GM12878 (cell line): ENCODE measurements around the gene CDH4. TPM values are rescaled to one million over a fixed set of nuclear protein-coding genes. Genes with fewer than 3 reads are reported as not detected.

Source experiments
- ATAC-seq: fragments of 200-7000 bp; cut with Tn5 transposase; 3 replicates; pipeline ENCODE4 v1.9.1; 2020; ENCODE audit warnings: mild to moderate bottlenecking, moderate library complexity
- BruUV-seq: library from RNA; stranded (reverse); fragments of 400-500 nt; replicated peaks from 2 replicates; lab custom pipeline; 2021; lab: Mats Ljungman, UMichigan
- CTCF ChIA-PET: fragments of 300-600 bp; sonication (Branson Sonifier 250); formaldehyde crosslinking; extraction: SDS; loops from one replicate; lab custom pipeline; 2021; ENCODE audit warnings: inconsistent platforms; lab: Yijun Ruan, JAX
- POLR2A ChIA-PET: fragments of 350-600 bp; formaldehyde crosslinking; extraction: SDS; loops from one replicate; lab custom pipeline; 2021; ENCODE audit warnings: inconsistent platforms; lab: Charles Lee
- RAD21 ChIA-PET: fragments of 300-600 bp; sonication (Branson Sonifier 250); formaldehyde crosslinking; loops from one replicate; lab custom pipeline; 2023; ENCODE audit warnings: antibody characterized with exemption; ENCODE audit not compliant: unreplicated experiment; lab: Charles Lee
- SMC1A ChIA-PET: fragments of 300-600 bp; sonication (Branson Sonifier 250); formaldehyde crosslinking; loops from one replicate; lab custom pipeline; 2023; ENCODE audit not compliant: unreplicated experiment, uncharacterized antibody; lab: Charles Lee
- DNase-seq: peaks from one replicate; pipeline ENCODE4 v3.0.0-alpha.2; 2011; ENCODE audit warnings: low read depth, low spot score
- FAIRE-seq: peaks from 3 replicates; lab custom pipeline; 2011; peaks lifted over from hg19 to GRCh38; lab: Jason Lieb, UNC
- H2AFZ ChIP-seq: 2 replicates; pipeline ENCODE4 v1.6.0; 2011; ENCODE audit warnings: low read depth, low read length, control low read depth; ENCODE audit not compliant: control insufficient read depth
- H3K27ac ChIP-seq: 2 replicates; pipeline ENCODE4 v1.5.1; 2011; ENCODE audit warnings: control low read depth; ENCODE audit not compliant: control insufficient read depth, insufficient read depth
- H3K27me3 ChIP-seq, 2 experiments: replicated peaks in 1 of 2; 2 replicates each; pipeline versions ENCODE4 v1.6.0 to v1.6.1; 2011; ENCODE audit warnings: low read length in 1 of 2; ENCODE audit not compliant: control insufficient read depth in 2 of 2, insufficient read depth in 2 of 2
- H3K36me3 ChIP-seq, 2 experiments: 2 replicates each; pipeline ENCODE4 v1.5.1; 2011; ENCODE audit warnings: low read length in 1 of 2; ENCODE audit not compliant: control insufficient read depth in 2 of 2, insufficient read depth in 2 of 2
- H3K4me1 ChIP-seq: 2 replicates; pipeline ENCODE4 v1.6.1; 2011; ENCODE audit warnings: mild to moderate bottlenecking, low read length, moderate library complexity, mixed read lengths; ENCODE audit not compliant: control insufficient read depth, insufficient read depth
- H3K4me2 ChIP-seq: 2 replicates; pipeline ENCODE4 v1.6.0; 2011; ENCODE audit warnings: control low read depth; ENCODE audit not compliant: control insufficient read depth, insufficient read depth
- H3K4me3 ChIP-seq: fragments of 200-600 bp; sonication (generic); 2 replicates; pipeline ENCODE4 v1.5.1; 2016
- H3K79me2 ChIP-seq: 2 replicates; pipeline ENCODE4 v1.6.0; 2011; ENCODE audit warnings: low read length; ENCODE audit not compliant: control insufficient read depth, insufficient read depth
- H3K9ac ChIP-seq: 2 replicates; pipeline ENCODE4 v1.8.0; 2011; ENCODE audit warnings: low read length, control low read depth, mixed read lengths; ENCODE audit not compliant: control insufficient read depth, insufficient read depth
- H3K9me3 ChIP-seq: replicated peaks from 3 replicates; pipeline ENCODE4 v1.5.1; 2011; ENCODE audit warnings: mild to moderate bottlenecking, low read length; ENCODE audit not compliant: control insufficient read depth, insufficient read depth
- H4K20me1 ChIP-seq: 2 replicates; pipeline ENCODE4 v1.6.0; 2011; ENCODE audit not compliant: control insufficient read depth, insufficient read depth
- ASH2L ChIP-seq: fragments of 300-600, 200-600 bp; sonication (generic); IDR thresholded peaks from 2 replicates; pipeline ENCODE4 v1.6.1; 2017; ENCODE audit warnings: low read depth, mild to moderate bottlenecking, borderline replicate concordance
- CBX3 ChIP-seq: fragments of 200-600 bp; sonication (generic); IDR thresholded peaks from 2 replicates; pipeline ENCODE4 v1.6.1; 2016; ENCODE audit warnings: low read depth, borderline replicate concordance
- EED ChIP-seq: sonication (generic); IDR thresholded peaks from 2 replicates; pipeline ENCODE4 v1.6.1; 2016; ENCODE audit warnings: antibody characterized with exemption, low read depth
- ESRRA ChIP-seq: IDR thresholded peaks from 2 replicates; pipeline ENCODE4 v1.6.1; 2012; ENCODE audit warnings: mild to moderate bottlenecking, low read length, improper control_type of control experiment
- GABPA ChIP-seq: IDR thresholded peaks from 2 replicates; pipeline ENCODE4 v1.6.1; 2014; ENCODE audit warnings: antibody characterized with exemption, low read depth, mild to moderate bottlenecking, inconsistent platforms
- IKZF1 ChIP-seq: fragments of 450-650 bp; conservative IDR thresholded peaks from 2 replicates; pipeline ENCODE4 v1.6.1; 2017; ENCODE audit warnings: antibody characterized with exemption, mild to moderate bottlenecking
- MYC ChIP-seq: IDR thresholded peaks from 2 replicates; pipeline ENCODE4 v1.6.1; 2011; ENCODE audit warnings: mild to moderate bottlenecking, low read length, moderate library complexity, inconsistent platforms; ENCODE audit not compliant: insufficient read depth, insufficient replicate concordance, insufficient read length, severe bottlenecking
- POLR2A ChIP-seq: IDR thresholded peaks from 2 replicates; pipeline ENCODE4 v1.6.1; 2011; ENCODE audit warnings: low read depth, mild to moderate bottlenecking, low read length
- STAT1 ChIP-seq: fragments of 450-650 bp; conservative IDR thresholded peaks from 2 replicates; pipeline ENCODE4 v1.6.1; 2014; ENCODE audit warnings: antibody characterized with exemption, mild to moderate bottlenecking
- TCF3 ChIP-seq: IDR thresholded peaks from 2 replicates; pipeline ENCODE4 v1.6.1; 2012; ENCODE audit warnings: low read depth, mild to moderate bottlenecking, low read length, borderline replicate concordance; ENCODE audit not compliant: insufficient read depth
- ZNF274 ChIP-seq: IDR thresholded peaks from one replicate; pipeline ENCODE4 v1.8.0; 2011; ENCODE audit not compliant: insufficient read length, insufficient read depth
- ZSCAN29 ChIP-seq: fragments of 450-650 bp; IDR thresholded peaks from 2 replicates; pipeline ENCODE4 v1.6.1; 2017; ENCODE audit warnings: mild to moderate bottlenecking, moderate library complexity
- WGBS: methylation state at CpG from one replicate; pipeline ENCODE4 v1.1.6; 2016; ENCODE audit warnings: low lambda C conversion rate; ENCODE audit not compliant: insufficient replicate concordance, insufficient coverage; ENCODE audit errors: missing lambda C conversion rate; 5-methylcytosine and 5-hydroxymethylcytosine counted together
- in situ Hi-C: fragments of 300-500 bp; cut with MboI; formaldehyde crosslinking; loops from 9 replicates; pipeline ENCODE4 v1.14.3; 2018; ENCODE audit warnings: mixed read lengths
- intact Hi-C: fragments of 100-400 bp; cut with micrococcal nuclease; formaldehyde crosslinking; loops from one replicate; pipeline ENCODE4 v1.14.2; 2022; ENCODE audit not compliant: unreplicated experiment
- polyA plus RNA-seq, 11 experiments: library from polyadenylated mRNA; depleted of rRNA in 4 of 11; unstranded in 6 of 11; stranded (reverse) in 5 of 11; fragments of >200 nt; fragmentation: Nextera tagmentation in 4 of 11; fragmentation: Illumina TruSeq in 1 of 11; extraction: Ambion mirVana in 4 of 11; extraction: Trizol in 1 of 11; gene quantifications; 1 replicate in 1 of 11; 2 replicates in 10 of 11; pipeline versions ENCODE4 v1.2.1 to v1.2.3, GENCODE V29; 2011 to 2016; ENCODE audit warnings: inconsistent platforms in 2 of 11, missing spikeins in 2 of 11, low read depth in 1 of 11
- total RNA-seq, 4 experiments: library from RNA; depleted of rRNA in 3 of 4; stranded (reverse); fragments of >200 nt in 3 of 4; fragmentation: Illumina TruSeq in 1 of 4; extraction: Trizol in 1 of 4; gene quantifications; 2 replicates each; pipeline versions ENCODE4 v1.2.1 to v1.2.3, GENCODE V29; 2013 to 2021
- TF ChIP-seq, protein P1 (sequence below): fragments of 150-350 bp; IDR thresholded peaks from 2 replicates; pipeline ENCODE4 v1.6.1; 2014; ENCODE audit warnings: mild to moderate bottlenecking, low read depth, low read length
- TF ChIP-seq, protein P2 (sequence below), 3 experiments: IDR thresholded peaks in 2 of 3; conservative IDR thresholded peaks in 1 of 3; 2 replicates each; pipeline ENCODE4 v1.5.1; 2011; ENCODE audit warnings: low read depth in 3 of 3, low read length in 3 of 3, mild to moderate bottlenecking in 3 of 3, control low read depth in 2 of 3, moderate library complexity in 2 of 3, inconsistent platforms in 1 of 3, mixed read lengths in 1 of 3; ENCODE audit not compliant: control insufficient read depth in 2 of 3, insufficient read depth in 1 of 3; ENCODE audit errors: extremely low read depth in 1 of 3
- TF ChIP-seq, protein P3 (sequence below): fragments of 450-650 bp; IDR thresholded peaks from 2 replicates; pipeline ENCODE4 v1.6.1; 2017; ENCODE audit warnings: borderline replicate concordance

The CDH4 gene
- total and polyA plus RNA-seq, 10 of the 15 experiments (the other 5 are each of a cell fraction or from before 2014, with no cell fraction given): not detected

DNA sequence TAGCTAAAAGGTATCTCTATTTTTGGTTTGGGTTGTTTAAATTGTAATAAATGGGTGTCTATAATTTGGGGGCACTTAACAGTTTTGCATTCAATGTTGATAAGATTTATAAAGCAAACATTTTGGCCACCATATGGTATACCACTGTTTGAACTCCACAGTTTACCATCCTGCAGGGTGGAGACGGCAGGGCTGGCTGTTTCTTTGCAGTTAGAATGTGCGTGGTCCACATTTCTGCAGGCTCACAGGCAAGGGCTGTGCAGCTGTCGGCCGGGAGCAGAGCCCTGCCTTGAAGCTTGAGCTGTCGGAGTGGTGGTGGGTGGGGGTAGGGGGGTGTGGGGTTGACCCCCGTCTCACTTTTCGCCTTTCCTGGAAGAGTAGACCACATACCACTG, 135.9 kb downstream of the CDH4 start:
- CTCF ChIA-PET: no interaction called here
- H3K36me3 ChIP-seq: no peaks in the 10 kb centered on the region
- H3K4me2 ChIP-seq: no peak overlapping the region
- intact Hi-C loops: no loop called here
- H4K20me1 ChIP-seq: no peaks in the 10 kb centered on the region
- no TSS peak for BruUV-seq
- TF ChIP-seq ZSCAN29 (no peak), ESRRA (no peak), ZNF274 (no peak), CBX3 (no peak)
- TF ChIP-seq, protein P1, sequence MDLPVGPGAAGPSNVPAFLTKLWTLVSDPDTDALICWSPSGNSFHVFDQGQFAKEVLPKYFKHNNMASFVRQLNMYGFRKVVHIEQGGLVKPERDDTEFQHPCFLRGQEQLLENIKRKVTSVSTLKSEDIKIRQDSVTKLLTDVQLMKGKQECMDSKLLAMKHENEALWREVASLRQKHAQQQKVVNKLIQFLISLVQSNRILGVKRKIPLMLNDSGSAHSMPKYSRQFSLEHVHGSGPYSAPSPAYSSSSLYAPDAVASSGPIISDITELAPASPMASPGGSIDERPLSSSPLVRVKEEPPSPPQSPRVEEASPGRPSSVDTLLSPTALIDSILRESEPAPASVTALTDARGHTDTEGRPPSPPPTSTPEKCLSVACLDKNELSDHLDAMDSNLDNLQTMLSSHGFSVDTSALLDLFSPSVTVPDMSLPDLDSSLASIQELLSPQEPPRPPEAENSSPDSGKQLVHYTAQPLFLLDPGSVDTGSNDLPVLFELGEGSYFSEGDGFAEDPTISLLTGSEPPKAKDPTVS: no peak
- TF ChIP-seq, all 136 proteins: peak for 0
- in situ Hi-C loops: no loop called here
- ChIA-PET RAD21 (interaction anchor here (0.6 kb wide), 1 partner anchor 373 kb away, joined by 3 read pairs; no protein-coding TSS in a partner anchor), POLR2A (no interaction called here), SMC1A (no interaction called here)
- DNase-seq: no peak
- Histone ChIP-seq H3K27ac (no peak overlapping the region), H3K79me2 (no peaks in the 10 kb centered on the region), H3K27me3 (no peaks in the 10 kb centered on the region), H3K9ac (no peak overlapping the region), H3K4me3 (no peak overlapping the region), H3K4me1 (no peaks in the 10 kb centered on the region), H2AFZ (no peak overlapping the region), H3K9me3 (no peaks in the 10 kb centered on the region; the same call in 2 of the 3 replicates)
- WGBS: 28% methylated on average over 7 of the region's 7 CpGs
- no peak for FAIRE-seq
- no peak for ATAC-seq

DNA sequence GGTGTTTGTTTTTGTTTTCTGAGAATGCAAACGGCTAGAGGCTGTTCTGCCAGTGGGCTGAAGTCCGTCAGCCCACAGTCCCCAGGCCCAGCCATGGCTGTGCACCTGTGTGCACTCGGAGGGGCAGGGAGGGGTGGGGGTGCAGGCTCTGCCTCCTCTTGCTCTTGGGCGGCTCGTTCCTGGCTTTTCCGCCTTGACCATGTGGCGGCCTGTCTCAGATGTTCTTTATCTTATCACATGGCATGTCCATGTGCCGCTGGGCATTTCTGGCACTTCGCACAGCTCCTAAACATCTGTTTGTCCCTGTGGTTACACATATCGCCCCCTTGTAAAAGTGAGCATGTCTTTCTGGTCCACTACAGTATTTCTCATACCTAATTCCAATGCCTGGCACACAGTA, 137.0 kb downstream of the CDH4 start:
- Histone ChIP-seq H3K4me1 (no peaks in the 10 kb centered on the region), H3K4me2 (no peak overlapping the region), H3K9me3 (no peaks in the 10 kb centered on the region; the same call in 2 of the 3 replicates), H3K4me3 (no peak overlapping the region), H3K27me3 (no peaks in the 10 kb centered on the region), H4K20me1 (no peaks in the 10 kb centered on the region), H3K36me3 (no peaks in the 10 kb centered on the region), H2AFZ (no peak overlapping the region), H3K27ac (no peak overlapping the region), H3K9ac (no peak overlapping the region), H3K79me2 (no peaks in the 10 kb centered on the region)
- POLR2A ChIA-PET: no interaction called here
- in situ Hi-C loops (no loop called here), intact Hi-C loops (no loop called here)
- 40% methylated on average over 10 of the region's 10 CpGs for WGBS
- RAD21 ChIA-PET: no interaction called here
- no peak for DNase-seq
- no peak for ATAC-seq
- CTCF ChIA-PET: no interaction called here
- SMC1A ChIA-PET: no interaction called here
- BruUV-seq: no TSS peak
- FAIRE-seq: no peak
- TF ChIP-seq, protein P2, sequence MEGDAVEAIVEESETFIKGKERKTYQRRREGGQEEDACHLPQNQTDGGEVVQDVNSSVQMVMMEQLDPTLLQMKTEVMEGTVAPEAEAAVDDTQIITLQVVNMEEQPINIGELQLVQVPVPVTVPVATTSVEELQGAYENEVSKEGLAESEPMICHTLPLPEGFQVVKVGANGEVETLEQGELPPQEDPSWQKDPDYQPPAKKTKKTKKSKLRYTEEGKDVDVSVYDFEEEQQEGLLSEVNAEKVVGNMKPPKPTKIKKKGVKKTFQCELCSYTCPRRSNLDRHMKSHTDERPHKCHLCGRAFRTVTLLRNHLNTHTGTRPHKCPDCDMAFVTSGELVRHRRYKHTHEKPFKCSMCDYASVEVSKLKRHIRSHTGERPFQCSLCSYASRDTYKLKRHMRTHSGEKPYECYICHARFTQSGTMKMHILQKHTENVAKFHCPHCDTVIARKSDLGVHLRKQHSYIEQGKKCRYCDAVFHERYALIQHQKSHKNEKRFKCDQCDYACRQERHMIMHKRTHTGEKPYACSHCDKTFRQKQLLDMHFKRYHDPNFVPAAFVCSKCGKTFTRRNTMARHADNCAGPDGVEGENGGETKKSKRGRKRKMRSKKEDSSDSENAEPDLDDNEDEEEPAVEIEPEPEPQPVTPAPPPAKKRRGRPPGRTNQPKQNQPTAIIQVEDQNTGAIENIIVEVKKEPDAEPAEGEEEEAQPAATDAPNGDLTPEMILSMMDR (IDR thresholded peaks at IDR 0.05 in 2 of 3, conservative IDR thresholded peaks at IDR 0.05 in 1 of 3; ENCODE audit: control insufficient read depth in 2 of 3, extremely low read depth in 1 of 3, insufficient read depth in 1 of 3, low read depth in 3 of 3, low read length in 3 of 3): no peak
- TF ChIP-seq MYC (no peak), ASH2L (no peak), IKZF1 (no peak), GABPA (no peak), STAT1 (no peak), EED (no peak), POLR2A (no peak), TCF3 (no peak)
- TF ChIP-seq, protein P3, sequence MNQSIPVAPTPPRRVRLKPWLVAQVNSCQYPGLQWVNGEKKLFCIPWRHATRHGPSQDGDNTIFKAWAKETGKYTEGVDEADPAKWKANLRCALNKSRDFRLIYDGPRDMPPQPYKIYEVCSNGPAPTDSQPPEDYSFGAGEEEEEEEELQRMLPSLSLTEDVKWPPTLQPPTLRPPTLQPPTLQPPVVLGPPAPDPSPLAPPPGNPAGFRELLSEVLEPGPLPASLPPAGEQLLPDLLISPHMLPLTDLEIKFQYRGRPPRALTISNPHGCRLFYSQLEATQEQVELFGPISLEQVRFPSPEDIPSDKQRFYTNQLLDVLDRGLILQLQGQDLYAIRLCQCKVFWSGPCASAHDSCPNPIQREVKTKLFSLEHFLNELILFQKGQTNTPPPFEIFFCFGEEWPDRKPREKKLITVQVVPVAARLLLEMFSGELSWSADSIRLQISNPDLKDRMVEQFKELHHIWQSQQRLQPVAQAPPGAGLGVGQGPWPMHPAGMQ: no peak
